HG03066 (cell line): ENCODE results near the gene KCNQ1.

Experiments
- ATAC-seq: cut with Tn5 transposase; IDR thresholded peaks from one replicate; pipeline ENCODE4 v1.9.1; 2021; ENCODE audit warnings: low read depth; ENCODE audit not compliant: unreplicated experiment

The KCNQ1 gene

DNA sequence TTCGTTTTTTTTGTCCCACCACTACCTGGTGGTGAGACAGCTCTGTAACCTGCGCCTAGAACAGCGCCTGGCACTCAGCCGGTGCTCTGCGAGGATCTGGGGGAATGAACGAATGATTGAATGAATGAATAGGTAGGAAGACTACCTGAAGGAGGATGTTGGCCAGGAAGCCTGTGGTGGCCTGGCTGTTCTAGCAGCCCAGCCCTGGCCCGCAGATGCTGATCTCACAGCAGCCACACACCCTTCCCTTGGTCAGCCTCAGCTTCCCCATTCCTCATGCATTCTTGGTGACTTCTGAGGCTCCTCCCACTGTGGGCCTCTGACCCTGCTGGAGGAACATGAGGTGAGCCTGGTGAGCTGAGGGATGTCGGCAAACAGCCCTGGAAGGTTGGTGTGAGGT is 4.2 kb upstream of the KCNQ1 start:
- no peak for ATAC-seq

DNA sequence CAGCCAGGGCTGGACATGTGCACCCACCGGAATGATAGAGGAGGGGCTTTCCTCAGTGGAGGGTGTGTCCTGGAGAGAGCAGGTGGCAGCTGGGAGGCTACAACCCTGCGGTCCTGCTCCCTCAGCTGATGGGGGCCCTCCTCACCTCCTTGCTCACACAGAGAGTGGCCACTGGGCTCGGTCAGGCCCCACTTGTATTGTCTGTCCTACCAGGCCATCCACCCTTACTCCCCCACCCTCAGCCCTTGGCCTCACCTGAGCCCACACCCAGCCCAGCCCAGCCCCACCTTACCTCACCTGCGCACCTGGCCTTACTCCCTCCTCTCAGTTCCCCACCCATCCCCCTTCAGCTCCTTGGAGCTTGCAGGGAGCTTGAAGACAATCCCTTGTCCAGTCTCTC is 3.6 kb upstream of the KCNQ1 start:
- no peak for ATAC-seq

- ATAC-seq = no peak
These were observed 2.2 kb upstream of the KCNQ1 start for GRCh38 chr11:2442589-2442988.

DNA sequence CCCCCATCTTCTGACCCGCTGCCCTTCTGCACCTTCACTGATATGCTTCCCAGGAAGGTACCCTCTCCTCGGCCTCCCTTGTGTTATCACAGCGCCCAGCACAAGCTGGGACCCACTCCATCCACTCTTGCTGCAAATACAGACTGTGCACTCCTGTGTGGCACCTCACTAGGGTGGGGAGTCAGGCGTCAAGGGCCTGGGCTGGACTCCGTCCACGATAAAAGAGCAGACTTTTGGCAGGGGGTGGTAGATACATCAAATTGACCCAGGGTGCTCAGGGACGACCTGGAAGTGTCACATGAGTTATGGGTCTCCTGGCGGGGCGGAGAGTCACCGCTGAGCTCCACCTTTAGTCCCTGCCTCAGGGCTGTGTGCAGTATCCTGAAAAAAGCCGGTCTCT is 1.4 kb upstream of the KCNQ1 start:
- ATAC-seq = no peak

DNA sequence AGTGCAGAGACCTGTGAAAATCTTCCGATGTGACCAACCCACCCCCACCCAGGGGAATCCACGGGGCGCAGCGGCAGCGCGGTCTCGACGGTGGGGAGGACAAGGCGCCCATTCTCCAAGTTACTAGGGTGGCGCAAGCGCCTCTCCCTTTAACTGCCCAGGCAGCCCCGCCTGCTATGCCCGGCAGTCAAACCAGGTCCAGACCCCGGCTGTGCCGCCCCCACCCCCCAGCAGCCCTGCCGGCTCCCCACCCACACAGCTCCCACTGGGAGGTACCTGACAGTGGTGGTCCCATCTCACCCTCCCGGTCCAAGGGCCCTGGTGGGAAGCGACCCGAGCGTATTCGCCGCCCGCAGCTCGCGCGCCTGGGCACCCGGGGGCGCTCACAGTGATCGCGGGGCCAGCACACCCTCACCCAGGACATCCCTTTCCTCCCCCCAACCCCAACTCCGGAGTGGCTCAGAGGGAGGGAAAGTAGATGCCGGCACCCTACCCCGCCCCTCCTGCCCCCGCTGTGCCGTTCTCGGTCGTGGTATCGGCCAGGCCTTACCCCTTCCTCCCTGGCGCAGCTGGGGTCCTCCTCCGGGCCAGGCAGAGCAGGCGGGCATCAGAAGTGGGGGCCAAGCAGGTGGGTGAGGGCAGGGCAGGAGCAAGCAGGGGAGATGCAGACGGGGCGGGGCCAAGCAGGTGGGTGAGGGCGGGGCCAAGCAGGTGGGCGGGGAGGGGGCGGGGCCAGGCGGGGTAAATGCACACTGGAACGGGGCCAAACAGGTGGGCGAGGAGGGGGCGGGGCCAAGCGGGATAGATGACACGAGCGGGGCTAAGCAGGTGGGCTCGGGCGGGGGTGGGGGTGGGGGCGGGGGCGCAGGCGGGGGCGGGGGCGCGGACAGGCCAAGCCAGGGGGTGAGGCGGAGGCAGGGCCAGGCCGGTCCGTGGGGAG is 657 bp upstream of the KCNQ1 start, which contains the start of gene TRPM5:
TSS of gene TRPM5 (minus strand) at position 634 of the 940 bp plus-strand sequence. CDS start 21,478 bp downstream, outside the sequence.
- no peak for ATAC-seq

DNA sequence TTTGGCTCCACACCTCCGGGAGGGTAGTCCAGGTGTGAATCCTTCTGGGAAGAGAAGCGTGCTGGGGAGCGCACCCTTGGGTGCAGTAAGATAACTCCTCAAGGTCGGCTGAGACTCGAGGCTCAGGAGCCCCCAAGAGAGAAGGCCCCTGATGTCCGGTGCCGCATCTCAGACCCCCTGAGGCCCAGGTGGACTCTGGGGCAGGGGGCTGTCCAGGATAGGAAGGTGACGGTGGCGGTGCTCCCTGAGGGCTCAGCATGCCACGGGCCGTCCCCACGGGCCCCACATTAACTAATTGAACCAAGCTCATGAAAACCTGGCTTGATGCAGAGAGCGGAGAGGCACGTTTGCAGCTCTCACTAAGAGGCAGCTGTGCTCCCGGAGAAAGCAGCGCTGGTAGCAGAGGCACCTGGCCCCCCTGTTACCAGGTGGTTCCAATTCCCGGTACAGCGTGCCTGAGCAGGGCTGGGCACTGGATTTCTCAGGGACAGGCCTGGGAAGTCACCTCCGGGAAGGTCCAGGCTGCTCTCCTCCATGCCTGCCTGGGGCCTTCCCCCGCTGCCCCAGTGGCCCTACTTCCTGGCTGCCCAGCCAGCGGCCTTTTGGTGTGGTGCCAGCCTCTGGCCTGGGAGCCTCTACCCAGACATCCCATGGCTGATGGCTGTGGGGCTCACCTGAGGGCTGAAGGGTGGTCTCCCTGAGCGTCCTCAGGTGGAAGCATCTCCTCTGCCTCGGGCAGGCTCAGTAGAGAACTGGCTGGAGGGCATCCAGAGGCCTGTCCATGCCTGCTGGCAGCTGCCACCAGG is 1.1 kb downstream of the KCNQ1 start:
- ATAC-seq = no peak

DNA sequence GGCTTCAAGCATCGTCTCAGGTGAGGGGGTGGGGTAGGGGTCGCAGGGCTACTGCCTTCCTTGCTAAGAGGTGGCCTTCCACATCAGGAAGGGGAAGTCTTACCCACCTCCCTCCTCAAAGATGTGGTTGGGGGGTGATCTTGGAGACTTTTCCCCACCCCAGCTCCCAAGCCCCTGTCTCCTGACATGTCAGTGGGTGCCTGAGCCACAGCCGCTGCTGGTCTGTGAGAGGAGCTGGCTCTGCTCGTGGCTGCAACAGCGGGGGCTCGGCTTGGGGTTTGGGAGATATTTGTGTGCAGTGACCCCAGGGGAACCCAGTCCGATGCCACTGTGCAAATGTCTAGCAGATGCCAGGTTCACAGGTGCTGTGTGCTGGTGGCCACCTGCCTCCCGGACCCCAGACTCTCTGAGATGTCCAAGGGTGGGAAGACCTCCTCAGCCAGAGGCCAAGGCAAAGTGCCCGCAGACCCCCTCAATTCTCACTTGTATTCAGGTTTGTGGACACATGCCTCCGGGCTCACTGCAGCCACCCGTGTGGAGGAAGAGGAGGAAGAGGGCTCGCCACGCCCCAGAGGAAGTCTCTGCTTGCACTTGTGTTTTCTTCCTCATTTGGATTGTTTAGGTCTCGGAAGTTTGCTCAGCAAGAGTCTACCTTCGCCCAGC is 1.9 kb downstream of the KCNQ1 start:
- no peak for ATAC-seq

- ATAC-seq = no peak
These were observed 2.6 kb downstream of the KCNQ1 start for GRCh38 chr11:2447253-2447950.

DNA sequence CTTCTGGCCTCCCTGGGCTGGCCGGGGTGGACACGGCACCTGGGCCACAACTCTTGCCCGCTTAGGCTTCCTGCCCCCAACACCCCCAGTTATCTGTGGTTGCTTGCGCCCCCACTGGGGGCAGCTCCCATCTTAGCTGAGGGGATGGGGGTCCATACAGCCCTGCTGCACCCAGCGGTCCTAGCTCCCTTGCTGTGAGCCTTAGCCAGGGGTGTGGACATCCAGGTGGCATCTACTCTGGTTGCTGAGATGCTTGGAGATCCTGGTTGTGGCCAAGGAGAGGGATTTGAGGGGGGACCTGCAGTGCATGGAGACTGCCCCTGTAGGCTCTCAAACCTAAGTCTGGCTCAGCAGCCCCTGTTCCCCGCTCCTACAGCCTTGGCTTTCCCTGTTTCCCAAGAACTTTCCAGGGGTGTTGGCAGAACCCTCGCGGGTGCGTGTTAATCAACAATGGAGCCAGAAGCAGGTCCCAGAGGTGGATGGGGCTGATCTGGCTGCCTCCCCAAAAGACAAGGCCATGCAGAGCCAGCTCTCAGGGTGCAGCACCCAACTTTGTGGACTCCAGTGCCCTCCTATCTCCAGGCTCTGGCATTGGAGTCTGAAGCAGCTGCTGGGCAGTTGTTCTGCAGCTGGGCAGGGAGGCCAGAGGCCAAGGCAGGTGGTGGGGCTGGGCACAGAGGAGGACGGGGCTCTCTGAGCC is 3.3 kb downstream of the KCNQ1 start:
- ATAC-seq = no peak

GRCh38 chr11:2448661-2449547 is 4.1 kb downstream of the KCNQ1 start:
- no peak for ATAC-seq

DNA sequence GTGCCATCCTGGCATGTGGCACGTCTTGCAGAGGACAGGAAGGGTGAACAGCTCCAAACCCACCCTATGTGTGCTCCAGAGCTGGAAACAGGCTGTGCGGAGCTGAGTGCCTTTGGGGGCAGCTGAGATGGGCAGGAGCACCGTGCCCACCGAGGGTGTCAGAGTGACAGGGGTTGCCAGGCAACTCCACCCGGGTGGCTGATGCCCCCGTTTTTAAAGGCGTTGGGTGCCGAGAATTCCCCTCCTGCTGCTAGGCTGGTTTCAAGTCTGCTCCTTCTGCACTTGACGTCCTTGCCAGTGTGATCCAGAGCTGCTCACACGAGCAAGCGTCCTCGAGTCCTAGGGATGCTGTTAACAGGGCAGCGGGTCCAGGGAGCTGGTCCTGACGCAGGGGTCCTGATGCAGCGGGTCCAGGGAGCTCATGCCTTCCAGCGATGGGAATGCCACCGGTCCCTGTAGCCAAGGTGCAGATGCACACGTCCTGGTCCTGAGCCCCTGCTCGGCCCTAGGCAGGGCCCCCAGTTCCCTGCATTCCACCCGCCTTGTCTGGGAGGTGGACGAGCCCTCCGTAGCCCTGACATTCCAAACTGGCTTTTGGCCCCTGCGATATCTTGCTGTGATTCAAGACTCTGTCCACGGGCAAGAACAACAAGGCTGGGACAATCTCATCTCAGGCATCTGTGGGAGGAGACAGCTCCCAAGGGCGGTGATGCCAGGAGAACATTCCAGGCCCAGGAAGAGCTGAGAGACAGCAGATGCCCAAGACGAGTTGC is 4.9 kb downstream of the KCNQ1 start:
- ATAC-seq = no peak

DNA sequence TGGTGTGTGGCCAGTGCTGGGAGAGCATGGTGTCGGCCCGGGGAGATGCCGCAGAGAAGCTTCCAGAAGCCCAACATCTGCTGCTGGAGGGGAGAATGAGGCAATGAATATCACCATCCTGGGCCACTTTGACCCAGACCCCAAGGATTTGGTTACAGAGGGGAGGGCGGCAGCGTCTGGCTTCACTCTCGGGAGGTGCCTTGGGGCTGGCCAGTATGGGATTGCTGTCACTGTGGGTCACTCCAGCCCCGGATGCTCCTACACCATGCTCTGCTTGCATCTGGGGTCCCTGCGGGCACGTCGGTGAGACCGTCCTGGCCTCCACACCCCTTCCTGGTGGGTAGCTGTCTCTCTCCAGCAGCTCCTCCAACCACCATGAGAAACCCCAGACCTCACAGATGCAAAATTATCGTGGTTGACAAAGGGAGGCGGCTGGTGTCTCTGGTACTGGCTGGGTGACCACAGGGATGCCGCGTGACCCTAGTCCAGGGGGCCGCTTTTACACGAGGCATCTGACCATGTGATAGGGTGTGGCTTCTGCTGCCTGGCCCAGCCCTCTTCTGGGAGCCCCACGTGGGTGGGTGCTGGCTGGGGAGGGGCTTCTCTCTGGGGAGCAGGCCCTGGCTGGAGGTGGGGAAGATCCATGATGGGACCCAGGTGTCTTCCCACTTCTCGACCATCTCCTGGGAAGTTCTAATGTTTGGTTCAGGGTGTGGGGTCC is 5.7 kb downstream of the KCNQ1 start:
- ATAC-seq = no peak

- ATAC-seq = no peak
These were observed 6.5 kb downstream of the KCNQ1 start for GRCh38 chr11:2451336-2451735.

- ATAC-seq = no peak
These were observed 7.1 kb downstream of the KCNQ1 start for GRCh38 chr11:2451916-2452315.

DNA sequence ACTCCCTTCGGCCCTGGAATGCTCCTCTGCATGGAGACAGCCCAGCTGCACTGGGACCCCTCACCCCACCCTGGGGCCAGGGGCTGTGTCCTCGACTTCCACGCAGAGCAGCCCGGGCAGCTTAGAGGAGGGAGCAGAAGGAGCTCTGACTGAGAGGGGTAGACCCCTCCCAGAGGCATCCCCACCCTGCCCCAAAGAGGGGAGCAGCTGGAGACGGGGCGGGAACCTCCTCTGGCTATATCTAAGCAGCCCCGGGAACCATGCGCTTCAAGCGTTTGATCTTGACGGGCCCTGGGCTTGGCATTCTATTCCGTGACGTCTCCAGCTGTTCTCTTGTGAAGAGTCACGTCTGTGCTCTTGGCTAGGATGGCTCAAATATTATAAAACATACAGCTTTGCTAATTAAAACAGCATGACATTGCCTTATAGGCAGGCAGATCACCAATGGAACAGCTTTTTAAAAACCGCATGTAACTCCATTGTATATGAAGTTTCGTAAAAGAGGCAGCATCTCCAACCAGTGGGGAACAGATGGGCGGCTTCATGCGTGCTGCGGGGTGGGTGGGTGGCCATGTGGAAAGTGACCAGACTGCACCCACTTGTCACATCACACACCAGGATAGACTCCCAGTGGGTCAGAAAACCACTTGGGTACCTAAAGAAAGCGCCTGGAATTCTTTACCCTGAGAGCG is 7.7 kb downstream of the KCNQ1 start:
- no peak for ATAC-seq

DNA sequence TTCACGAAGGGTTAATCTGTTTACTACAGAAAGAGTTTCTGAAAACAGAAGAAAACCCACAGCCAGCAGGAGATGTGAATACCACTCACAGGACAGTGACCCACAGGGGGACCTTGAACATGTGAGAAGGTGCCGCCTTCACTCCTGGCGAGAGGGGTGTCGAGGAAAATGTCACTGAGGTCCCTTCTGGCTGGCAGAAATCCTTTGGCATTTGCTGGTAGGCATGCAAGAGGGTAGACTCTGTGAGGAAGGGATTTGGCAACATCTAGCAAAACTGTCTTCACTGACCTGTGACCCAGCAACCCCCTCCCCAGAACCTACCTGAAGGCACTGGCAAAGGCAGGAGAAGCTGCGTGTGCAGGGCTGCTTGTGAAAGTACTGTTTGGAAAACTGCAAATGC is 8.6 kb downstream of the KCNQ1 start:
- no peak for ATAC-seq

DNA sequence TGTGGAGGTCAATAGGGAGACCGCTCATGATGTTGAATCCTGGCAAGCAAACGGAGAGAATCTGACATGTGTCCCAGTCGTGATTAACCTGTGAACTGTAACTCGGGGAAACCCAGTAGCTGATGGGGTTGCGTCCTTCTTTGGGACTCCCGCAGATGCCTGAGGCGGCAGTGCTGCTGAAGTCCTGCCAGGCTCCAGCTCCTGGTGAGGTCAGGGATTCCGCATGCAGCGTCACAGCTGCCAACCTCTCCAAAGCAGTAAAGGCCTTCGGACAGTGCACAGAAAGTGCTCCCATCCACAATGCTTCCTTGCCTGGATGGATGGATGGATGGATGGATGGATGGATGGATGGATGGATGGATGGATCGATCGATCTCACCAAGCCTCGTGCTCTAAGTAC is 13.5 kb downstream of the KCNQ1 start:
- ATAC-seq = no peak
